Stimulated activated CD8-positive, alpha-beta memory T cell treated with anti-CD3 and anti-CD28 coated beads, Interleukin-12 subunit alpha, Interleukin-12 subunit beta, amount 100 ng/mL, for 4 hours (primary cell): ENCODE results near the gene MRPL20.
"Not testable (repeated sequence)": the region's sequence is repeated elsewhere in the genome, so short reads cannot be mapped to it uniquely, and the experiment has no call there.

Experiments
- DNase-seq: peaks from one replicate; pipeline ENCODE4 v3.0.0-alpha.2; 2020; ENCODE audit warnings: low read depth

MRPL20 gene

DNA sequence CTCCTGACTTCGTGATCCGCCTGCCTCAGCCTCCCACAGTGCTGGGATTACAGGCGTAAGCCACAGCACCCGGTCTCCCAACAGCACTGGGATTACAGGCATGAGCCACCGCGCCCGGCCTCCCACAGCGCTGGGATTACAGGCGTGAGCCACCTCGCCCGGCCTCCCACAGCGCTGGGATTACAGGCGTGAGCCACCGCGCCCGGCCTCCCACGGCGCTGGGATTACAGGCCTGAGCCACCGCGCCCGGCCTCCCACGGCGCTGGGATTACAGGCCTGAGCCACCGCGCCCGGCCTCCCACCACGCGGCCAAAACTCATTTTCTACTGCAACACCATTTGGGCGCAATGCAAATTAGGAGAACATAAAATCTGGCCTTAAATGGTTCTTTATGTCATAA lies 21.8 kb downstream of the MRPL20 start:
- not testable (repeated sequence) for DNase-seq

DNA sequence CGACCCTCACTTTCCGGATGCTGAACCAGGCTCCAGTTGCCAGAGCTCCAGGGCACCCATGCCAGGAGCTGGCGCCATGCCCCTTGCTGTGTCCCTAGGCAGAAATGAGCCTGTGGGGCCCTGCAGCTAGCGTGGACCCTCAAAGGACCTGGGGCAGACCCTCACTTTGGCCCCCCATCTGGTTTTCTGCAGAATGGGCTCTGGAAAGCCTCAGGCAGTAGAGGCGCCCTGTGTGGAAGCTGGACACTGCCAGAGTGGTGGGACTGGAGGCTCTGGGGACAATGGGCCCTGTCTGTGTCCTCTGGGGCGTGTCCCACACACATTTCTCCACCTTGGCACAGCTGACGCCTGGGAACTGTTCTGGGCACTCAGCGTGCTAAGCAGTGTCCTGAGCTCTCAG lies 25.8 kb downstream of the MRPL20 start:
- DNase-seq = no peak

- DNase-seq = no peak
Observed at GRCh38 chr1:1380860-1381259, 26.2 kb downstream of the MRPL20 start.

- DNase-seq = no peak
Observed at GRCh38 chr1:1377540-1378205, 29.4 kb downstream of the MRPL20 start.

GRCh38 chr1:1376551-1377226 lies 30.4 kb downstream of the MRPL20 start:
- no peak for DNase-seq

DNA sequence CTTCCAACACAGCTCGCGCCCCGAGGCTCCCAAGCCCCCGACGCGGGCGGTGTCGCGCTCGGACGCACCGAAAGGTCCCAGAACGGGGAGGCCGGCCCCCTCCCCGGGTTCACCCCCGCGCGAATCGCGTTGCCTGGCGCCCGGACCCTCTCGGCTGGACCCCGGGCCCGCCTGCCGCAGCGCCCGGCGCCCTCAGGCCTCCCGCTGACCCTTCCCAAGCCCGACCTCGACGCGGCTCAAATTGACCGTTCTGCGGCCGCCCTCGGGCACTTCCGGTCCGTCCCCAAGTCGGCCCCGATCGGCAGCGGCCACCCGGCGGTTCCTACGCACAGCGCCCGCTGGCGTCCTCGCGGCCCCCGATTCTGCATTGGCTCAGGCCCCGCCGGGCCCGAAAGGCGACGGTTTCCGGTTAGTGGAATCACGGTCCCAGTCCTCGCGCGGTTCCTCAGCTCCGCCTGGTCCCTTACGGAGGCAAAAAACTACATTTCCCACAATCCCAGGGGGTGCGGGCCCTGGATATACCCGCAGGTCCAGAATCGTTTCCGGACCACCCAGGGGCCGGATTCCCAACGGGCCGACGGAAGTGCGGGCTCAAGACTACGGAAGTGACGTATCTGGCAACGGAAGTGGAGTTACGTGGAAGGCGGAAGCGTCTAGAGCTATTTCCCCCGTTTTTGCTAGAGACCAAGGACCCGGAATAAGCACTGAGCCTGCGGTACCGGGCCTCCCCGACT lies 32.0 kb downstream of the MRPL20 start, which contains the start of gene AURKAIP1:
Gene AURKAIP1, minus strand, starts transcription at position 279 of the 734 bp plus-strand sequence. CDS start 451 bp downstream, outside the sequence.
- DNase-seq = peak; percentile 89

- DNase-seq = no peak
Observed at GRCh38 chr1:1374589-1374928, 32.5 kb downstream of the MRPL20 start.

GRCh38 chr1:1373815-1374588 lies 33.1 kb downstream of the MRPL20 start:
- no peak for DNase-seq

DNA sequence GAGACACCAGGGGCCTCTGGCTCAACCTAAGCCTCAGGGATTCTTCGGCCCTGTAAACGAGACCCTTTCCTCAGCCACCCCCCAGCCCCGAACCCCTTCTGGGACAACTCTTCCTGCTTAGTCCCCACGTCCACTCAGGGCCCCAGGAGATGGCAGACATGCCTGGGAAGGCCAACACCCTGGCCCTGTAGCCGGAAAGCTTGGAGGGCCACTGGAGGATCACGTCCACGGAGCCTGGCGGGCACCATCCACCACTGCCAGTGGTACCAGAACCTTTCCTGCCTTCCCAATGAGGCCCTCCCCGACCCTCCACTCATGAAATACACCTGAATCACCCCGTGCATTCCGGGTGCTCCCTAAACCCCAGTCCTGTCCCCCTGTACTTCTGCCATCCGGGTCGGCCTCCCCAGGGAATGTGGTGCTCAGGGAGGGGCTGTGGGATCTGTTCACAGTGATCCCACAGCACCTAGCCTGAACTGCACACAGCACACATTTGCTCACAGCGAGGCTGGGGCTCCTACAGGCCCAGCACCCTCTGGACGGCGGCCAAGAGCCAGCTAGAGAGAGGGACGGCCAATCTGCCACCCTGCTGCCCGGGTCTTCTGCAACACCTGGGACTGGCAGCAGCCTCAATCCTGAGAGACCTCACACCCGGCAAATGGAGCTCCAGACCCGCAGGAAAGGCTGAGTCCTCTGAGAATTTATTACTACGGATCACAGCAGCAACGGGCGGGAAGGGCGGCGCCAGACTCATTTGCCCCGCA lies 33.9 kb downstream of the MRPL20 start:
- DNase-seq = no peak

GRCh38 chr1:1371746-1372711 lies 35.1 kb downstream of the MRPL20 start:
- DNase-seq = peak; percentile 54

DNA sequence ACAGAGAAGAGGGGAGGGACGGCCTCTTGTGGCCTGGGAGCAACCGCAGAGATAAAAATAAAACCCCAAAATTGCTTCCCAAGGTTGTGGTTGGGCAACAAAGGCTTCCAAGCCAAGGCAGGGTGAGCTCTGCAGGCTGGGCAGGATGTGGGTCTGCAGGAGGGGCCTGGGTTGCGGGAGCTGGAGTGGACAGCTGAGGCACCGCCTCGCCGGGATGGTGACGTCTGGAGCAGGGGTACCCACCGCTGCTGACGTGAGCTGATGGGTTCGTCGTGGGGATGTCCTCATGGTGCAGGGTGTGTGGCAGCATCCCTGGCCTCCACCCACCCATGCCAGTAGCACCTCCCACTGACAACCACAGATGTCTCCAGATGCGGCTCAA lies 35.7 kb downstream of the MRPL20 start:
- no peak for DNase-seq

DNA sequence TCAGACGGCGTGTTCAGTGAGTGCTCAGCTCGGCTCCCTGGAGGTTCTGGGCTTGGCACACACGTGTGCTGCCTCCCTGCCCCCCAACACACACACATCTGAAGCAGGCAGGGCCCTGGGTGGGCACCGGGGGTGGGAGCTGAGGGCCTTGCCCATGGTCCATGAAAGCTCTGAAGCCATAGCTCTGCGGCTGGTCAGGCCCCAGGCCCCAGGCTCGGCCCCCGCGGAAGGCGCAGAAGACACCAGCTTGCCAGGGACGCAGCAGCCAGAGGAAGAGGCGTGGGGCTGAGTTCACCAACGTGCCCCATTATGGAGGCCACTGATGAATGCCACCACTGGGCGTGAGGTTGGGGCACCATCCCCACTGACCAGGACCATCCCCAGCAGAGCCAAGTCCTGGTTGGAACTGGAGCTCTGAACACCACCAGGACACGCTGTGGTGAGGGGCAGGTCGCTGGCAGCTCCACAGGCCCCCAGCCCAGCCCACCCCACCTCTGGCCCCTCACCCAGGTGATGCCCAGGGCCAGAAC lies 36.3 kb downstream of the MRPL20 start:
- no peak for DNase-seq

DNA sequence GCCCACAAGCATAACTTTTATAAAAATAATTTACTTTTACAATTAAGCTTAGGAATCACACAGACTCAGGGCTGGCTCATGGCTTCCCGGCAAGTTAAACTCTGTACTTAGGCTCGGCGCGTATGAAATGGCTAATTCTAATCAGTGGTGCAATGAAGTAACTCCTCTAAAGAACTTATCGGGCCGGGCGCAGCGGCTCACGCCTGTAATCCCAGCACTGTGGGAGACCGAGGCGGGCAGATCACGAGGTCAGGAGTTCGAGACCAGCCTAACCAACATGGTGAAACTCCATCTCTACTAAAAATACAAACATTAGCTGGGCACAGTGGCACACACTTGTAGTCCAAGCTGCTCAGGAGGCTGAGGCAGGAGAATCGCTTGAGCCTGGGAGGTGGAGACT lies 37.0 kb downstream of the MRPL20 start:
- DNase-seq = not testable (repeated sequence)

DNA sequence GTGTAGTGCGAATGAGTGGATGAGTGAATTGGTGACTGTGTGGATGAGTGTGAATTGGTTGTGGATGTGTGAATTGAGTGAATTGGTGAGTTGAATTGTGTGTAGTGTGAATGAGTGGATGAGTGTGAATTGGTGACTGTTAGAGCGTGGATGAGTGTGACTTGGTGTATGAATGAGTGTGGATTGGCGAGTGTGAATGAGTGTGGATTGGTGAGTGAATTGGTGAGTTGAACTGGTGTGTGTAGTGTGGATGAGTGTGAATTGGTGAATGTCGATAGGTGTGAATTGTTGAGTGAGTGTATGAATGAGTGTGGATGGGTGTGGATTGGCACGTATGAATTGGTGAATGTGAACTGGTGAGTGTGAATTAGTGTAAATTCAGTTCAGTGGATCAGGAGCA lies 39.8 kb downstream of the MRPL20 start:
- DNase-seq = no peak

DNA sequence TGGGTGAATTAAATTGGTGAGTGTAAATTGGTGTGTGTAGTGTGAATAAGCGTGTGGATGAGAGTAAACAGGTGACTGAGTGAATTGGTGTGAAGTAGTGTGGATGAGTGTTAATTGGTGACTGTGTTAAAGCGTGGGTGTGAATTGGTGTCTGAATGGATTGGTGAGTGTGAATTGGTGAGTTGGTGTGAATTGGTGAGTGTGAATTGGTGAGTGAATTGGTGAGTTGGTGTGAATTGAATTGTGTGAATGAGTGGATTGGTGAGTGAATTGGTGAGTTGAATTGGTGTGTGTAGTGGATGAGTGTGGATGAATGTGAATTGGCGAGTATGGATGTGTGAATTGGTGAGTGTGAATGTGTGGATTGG lies 40.4 kb downstream of the MRPL20 start:
- DNase-seq = no peak

GRCh38 chr1:1365875-1366698 lies 41.0 kb downstream of the MRPL20 start:
- no peak for DNase-seq

- DNase-seq = no peak
Observed at GRCh38 chr1:1364266-1364665, 42.8 kb downstream of the MRPL20 start.

GRCh38 chr1:1361982-1362423 lies 45.1 kb downstream of the MRPL20 start:
- DNase-seq = no peak

DNA sequence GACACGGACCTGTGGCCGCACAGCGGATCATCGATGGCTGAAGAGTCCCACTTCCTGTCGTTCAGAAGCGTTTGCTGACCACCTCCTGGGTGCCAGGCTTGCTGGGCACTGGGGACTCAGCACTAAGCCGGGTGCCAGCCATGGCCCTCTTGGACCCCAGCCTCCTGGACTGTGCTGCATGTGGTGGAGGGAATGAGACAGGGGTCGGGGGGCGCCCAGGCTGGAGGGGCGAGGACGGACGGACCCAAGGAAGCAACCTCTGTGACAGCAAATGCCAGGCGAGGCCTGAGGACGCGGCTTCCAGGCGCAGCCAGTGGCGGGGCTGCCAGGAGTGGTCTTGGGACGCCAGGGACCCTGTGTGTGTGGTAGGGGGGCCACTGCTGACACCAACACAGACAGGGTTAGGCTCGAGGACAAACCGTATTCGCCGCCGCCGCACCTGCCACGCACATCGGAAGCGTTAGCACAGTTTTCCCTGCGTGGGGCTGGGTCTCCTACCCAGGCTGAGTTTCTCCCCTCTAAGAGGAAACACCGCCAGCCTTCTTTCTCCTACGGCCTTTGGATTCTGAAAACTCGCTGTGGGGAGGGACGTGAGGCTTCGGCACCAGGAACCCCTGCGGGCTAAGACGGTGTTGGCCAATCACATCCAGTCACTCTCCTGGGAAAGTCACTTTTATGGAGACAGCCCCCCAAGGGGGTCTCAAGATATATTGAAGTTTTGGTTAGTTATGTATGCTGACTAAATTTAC lies 45.7 kb downstream of the MRPL20 start:
- DNase-seq = no peak
